Ishikawa (cell line): ENCODE data around the gene PRRC2B.

ENCODE experiments used
- CEBPB ChIP-seq: IDR thresholded peaks from 2 replicates; pipeline ENCODE4 v1.6.1; 2012
- CREB1 ChIP-seq: IDR thresholded peaks from 2 replicates; pipeline ENCODE4 v1.6.1; 2012; ENCODE audit warnings: low read depth
- EGR1 ChIP-seq: IDR thresholded peaks from 2 replicates; pipeline ENCODE4 v1.6.1; 2012
- EP300 ChIP-seq: IDR thresholded peaks from 2 replicates; pipeline ENCODE4 v1.6.1; 2012; ENCODE audit warnings: borderline replicate concordance
- FOXM1 ChIP-seq: IDR thresholded peaks from 2 replicates; pipeline ENCODE4 v1.6.1; 2012; ENCODE audit warnings: low read depth, borderline replicate concordance
- MAX ChIP-seq: IDR thresholded peaks from 2 replicates; pipeline ENCODE4 v1.6.1; 2012
- NFIC ChIP-seq: IDR thresholded peaks from 2 replicates; pipeline ENCODE4 v1.6.1; 2012
- RAD21 ChIP-seq: IDR thresholded peaks from 2 replicates; pipeline ENCODE4 v1.6.1; 2012; ENCODE audit warnings: low read depth
- REST ChIP-seq: IDR thresholded peaks from 2 replicates; pipeline ENCODE4 v1.6.1; 2012; ENCODE audit warnings: low read depth, mild to moderate bottlenecking
- TAF1 ChIP-seq: IDR thresholded peaks from 2 replicates; pipeline ENCODE4 v1.6.1; 2012; ENCODE audit warnings: low read depth, mild to moderate bottlenecking
- TCF12 ChIP-seq: IDR thresholded peaks from 2 replicates; pipeline ENCODE4 v1.6.1; 2012; ENCODE audit warnings: low read depth
- TEAD4 ChIP-seq: IDR thresholded peaks from 2 replicates; pipeline ENCODE4 v1.6.1; 2012
- USF1 ChIP-seq: IDR thresholded peaks from 2 replicates; pipeline ENCODE4 v1.6.1; 2012
- YY1 ChIP-seq: IDR thresholded peaks from 2 replicates; pipeline ENCODE4 v1.6.1; 2012; ENCODE audit warnings: low read depth
- ZBTB7A ChIP-seq: IDR thresholded peaks from 2 replicates; pipeline ENCODE4 v1.6.1; 2012; ENCODE audit warnings: low read depth

PRRC2B gene

GRCh38 chr9:131436865-131437271 lies 43.0 kb downstream of the PRRC2B start:
- TF ChIP-seq EGR1 = no peak
- no peak for TF ChIP-seq YY1
- TF ChIP-seq REST = no peak

DNA sequence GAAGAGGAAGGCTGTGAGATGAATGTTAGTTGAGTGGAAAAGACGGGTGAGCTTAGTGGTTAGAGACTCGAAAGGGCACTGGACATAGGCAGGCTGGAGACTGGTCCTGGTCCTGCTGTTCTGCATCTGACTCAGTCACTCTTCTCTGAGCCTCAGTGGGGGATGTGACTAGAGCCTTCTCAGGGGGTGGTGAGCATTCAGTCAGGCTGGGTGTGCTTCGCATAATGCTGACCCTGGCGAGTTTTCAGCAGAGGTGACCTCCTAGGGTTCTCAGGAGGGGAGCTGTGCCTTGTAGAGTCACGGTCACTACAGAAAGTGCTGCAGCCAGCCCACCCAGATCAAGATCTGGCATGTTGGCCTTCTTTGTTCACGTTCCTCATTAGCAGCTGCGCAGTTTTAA lies 44.3 kb downstream of the PRRC2B start:
- TF ChIP-seq NFIC (no peak), MAX (no peak), TEAD4 (no peak), REST (no peak), YY1 (no peak), EGR1 (no peak), ZBTB7A (no peak), EP300 (no peak), RAD21 (no peak), TAF1 (no peak), CREB1 (no peak), CEBPB (no peak), USF1 (no peak), FOXM1 (no peak), TCF12 (no peak)

DNA sequence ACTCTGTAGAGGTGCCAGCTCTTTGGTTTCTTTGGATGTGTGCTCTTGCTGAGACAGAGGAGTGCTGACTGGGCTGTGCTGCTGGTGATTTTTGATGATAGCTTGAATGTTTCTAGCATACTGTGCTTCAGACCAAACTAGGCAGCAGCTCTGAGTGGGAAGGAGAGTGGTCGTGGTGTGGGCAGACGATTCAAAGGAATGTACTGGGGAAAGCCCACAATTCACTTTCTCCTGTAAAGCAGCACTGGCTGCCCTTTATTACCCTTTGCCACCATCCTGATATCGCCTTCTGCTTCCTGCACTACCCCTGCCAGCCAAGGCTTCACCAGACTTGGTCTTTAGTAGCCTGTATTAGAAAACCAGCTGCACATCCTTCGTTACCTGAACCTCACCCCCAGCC lies 45.3 kb downstream of the PRRC2B start:
- TF ChIP-seq MAX (no peak), CREB1 (no peak), EGR1 (no peak), EP300 (no peak), REST (no peak), TCF12 (no peak), USF1 (no peak), RAD21 (no peak), NFIC (no peak), ZBTB7A (no peak), FOXM1 (no peak), TEAD4 (no peak), CEBPB (no peak), TAF1 (no peak), YY1 (no peak)

DNA sequence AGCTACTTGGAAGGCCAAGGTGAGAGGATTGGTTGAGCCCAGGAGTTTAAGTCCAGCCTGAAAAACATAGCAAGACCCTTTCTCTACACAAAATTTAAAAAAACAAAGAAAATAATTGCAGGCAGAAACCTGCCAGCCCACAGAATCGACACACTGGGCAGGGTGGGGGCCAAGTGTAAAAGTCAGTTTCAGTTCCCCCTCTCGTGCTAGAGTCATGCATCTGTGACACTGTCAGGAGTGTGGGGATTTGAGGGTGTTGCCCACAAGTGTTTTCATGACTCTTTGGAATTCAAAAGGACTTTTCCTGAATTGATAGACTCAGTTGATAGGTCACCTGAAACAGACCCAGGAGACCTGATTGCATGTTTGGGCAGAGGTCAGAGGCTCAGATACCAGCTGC lies 47.6 kb downstream of the PRRC2B start:
- TF ChIP-seq NFIC (no peak), FOXM1 (no peak), EGR1 (no peak), MAX (no peak), CREB1 (no peak), TAF1 (no peak), YY1 (no peak), USF1 (no peak), CEBPB (no peak), ZBTB7A (no peak), TCF12 (no peak), REST (no peak), TEAD4 (no peak), EP300 (no peak), RAD21 (no peak)
